Hepatocyte (in vitro differentiated cells): ENCODE data around the gene TARBP2. TPM values are rescaled to one million over a fixed set of nuclear protein-coding genes. Genes with fewer than 3 reads are reported as not detected.

Experiments used
- DNase-seq: peaks from one replicate; pipeline ENCODE4 v3.0.0-alpha.2; 2016; ENCODE audit warnings: low spot score
- H2AFZ ChIP-seq: fragments of 200-600 bp; sonication (generic); 2 replicates; pipeline ENCODE4 v1.6.0; 2016; ENCODE audit warnings: antibody characterized with exemption, mild to moderate bottlenecking
- H3K27ac ChIP-seq: fragments of 200-600 bp; sonication (generic); 2 replicates; pipeline ENCODE4 v1.5.1; 2016; ENCODE audit warnings: mild to moderate bottlenecking
- H3K27me3 ChIP-seq: fragments of 200-600 bp; sonication (generic); 2 replicates; pipeline ENCODE4 v1.6.1; 2016
- H3K36me3 ChIP-seq: fragments of 200-600 bp; sonication (generic); replicated peaks from 2 replicates; pipeline ENCODE4 v1.5.1; 2016; ENCODE audit warnings: low read depth; ENCODE audit not compliant: insufficient read depth
- H3K4me1 ChIP-seq: fragments of 200-600 bp; sonication (generic); 2 replicates; pipeline ENCODE4 v1.5.1; 2016; ENCODE audit warnings: mild to moderate bottlenecking, moderate library complexity; ENCODE audit not compliant: insufficient read depth
- H3K4me2 ChIP-seq: fragments of 200-600 bp; sonication (generic); 2 replicates; pipeline ENCODE4 v1.6.0; 2016
- H3K4me3 ChIP-seq: fragments of 200-600 bp; sonication (generic); 2 replicates; pipeline ENCODE4 v1.5.1; 2016; ENCODE audit warnings: mild to moderate bottlenecking
- H3K79me2 ChIP-seq: fragments of 200-600 bp; sonication (generic); 2 replicates; pipeline ENCODE4 v1.6.0; 2017; ENCODE audit warnings: mild to moderate bottlenecking
- H3K9me2 ChIP-seq: fragments of 200-600 bp; sonication (generic); replicated peaks from 2 replicates; pipeline ENCODE4 v1.6.0; 2017; ENCODE audit warnings: mild to moderate bottlenecking; ENCODE audit not compliant: insufficient read depth
- H3K9me3 ChIP-seq: fragments of 200-600 bp; sonication (generic); 2 replicates; pipeline ENCODE4 v1.5.1; 2016; ENCODE audit warnings: low read depth, mild to moderate bottlenecking
- H4K20me1 ChIP-seq: fragments of 200-600 bp; sonication (generic); 2 replicates; pipeline ENCODE4 v1.6.0; 2016; ENCODE audit warnings: mild to moderate bottlenecking; ENCODE audit not compliant: insufficient read depth, poor library complexity, severe bottlenecking
- EZH2 ChIP-seq: fragments of 200-600 bp; sonication (generic); IDR thresholded peaks from 2 replicates; pipeline ENCODE4 v1.6.1; 2016; ENCODE audit warnings: antibody characterized with exemption, mild to moderate bottlenecking, borderline replicate concordance
- EZH2phosphoT487 ChIP-seq: fragments of 200-600 bp; sonication (generic); IDR thresholded peaks from one replicate; pipeline ENCODE4 v1.6.1; 2018; ENCODE audit warnings: antibody characterized with exemption, mild to moderate bottlenecking, low read depth, moderate library complexity; ENCODE audit not compliant: unreplicated experiment, severe bottlenecking
- WGBS: methylation state at CpG from one replicate; pipeline ENCODE4 v1.1.6; 2016; ENCODE audit warnings: low lambda C conversion rate; ENCODE audit errors: missing lambda C conversion rate; 5-methylcytosine and 5-hydroxymethylcytosine counted together
- polyA plus RNA-seq: library from polyadenylated mRNA; unstranded; fragments of >200 nt; fragmentation: Nextera tagmentation; extraction: Ambion mirVana; gene quantifications from 2 replicates; pipeline ENCODE4 v1.2.1, GENCODE V29; 2016
- small RNA-seq: library from RNA; depleted of rRNA; stranded (forward); fragments of <200 nt; gene quantifications from one replicate; pipeline ENCODE3, GENCODE V24; 2014
- total RNA-seq: library from RNA; depleted of rRNA; stranded (reverse); fragments of >200 nt; gene quantifications from 2 replicates; pipeline ENCODE4 v1.2.3, GENCODE V29; 2014
- TF ChIP-seq, protein P1 (sequence below): fragments of 200-600 bp; sonication (generic); IDR thresholded peaks from 2 replicates; pipeline ENCODE4 v1.5.1; 2016; ENCODE audit warnings: antibody characterized with exemption, mild to moderate bottlenecking; ENCODE audit not compliant: poor library complexity

Gene TARBP2
- total and polyA plus RNA-seq, 2 experiments from 2014 or later: 39.1 to 88.6 TPM

DNA sequence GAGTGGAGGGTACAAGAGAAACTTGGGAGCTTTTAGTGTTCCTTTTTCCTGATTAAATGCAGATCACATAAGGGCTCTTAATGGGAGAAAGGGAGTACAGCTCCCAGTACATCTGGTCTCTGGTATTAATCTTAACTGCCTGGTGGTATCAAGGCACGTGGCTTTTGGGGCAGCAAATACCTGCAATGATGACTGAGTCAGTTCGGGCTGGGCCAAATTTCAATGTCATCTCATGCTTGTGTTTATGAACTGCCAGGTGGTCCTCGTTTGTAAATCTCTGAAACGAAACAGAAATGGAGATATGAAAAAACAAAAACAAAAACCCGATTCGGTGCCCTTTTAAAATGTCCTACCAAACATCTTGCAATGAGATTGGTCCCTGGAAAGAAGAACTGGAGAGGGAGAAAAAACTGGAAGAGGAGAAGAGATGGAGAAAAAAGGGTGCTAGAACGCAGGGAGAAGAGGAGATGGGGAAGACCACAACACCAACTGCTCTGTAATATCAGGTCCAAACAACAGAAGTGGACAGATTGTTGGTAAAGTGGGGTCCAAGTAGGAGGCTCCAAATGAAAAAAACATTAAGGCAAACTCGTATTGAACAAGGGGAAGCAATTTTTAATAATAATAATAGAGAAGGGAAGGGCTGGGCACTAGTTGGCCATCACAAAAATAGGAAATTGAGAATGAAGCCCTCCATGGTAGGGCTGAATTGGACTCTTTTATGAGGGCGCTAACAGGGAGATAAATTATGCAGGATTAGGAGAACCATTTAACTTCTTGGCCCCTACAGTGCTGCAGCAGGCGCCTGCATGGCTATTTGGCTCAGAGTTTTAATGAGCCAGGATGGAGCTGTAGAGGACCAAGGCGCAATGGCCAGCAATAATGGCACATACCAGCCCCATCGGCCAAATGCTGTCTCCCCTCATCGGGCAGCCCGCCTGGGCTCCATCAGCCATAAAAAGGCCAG lies 51.6 kb downstream of the TARBP2 start:
- no peaks in the 10 kb centered on the region for H3K9me3 ChIP-seq
- no peaks in the 10 kb centered on the region for H3K36me3 ChIP-seq
- H3K27me3 ChIP-seq: no peaks in the 10 kb centered on the region
- no peak overlapping the region for H2AFZ ChIP-seq
- no peaks in the 10 kb centered on the region for H3K9me2 ChIP-seq
- H3K4me2 ChIP-seq: no peak overlapping the region
- no peaks in the 10 kb centered on the region for H4K20me1 ChIP-seq
- TF ChIP-seq EZH2phosphoT487: no peak
- TF ChIP-seq, protein P1, sequence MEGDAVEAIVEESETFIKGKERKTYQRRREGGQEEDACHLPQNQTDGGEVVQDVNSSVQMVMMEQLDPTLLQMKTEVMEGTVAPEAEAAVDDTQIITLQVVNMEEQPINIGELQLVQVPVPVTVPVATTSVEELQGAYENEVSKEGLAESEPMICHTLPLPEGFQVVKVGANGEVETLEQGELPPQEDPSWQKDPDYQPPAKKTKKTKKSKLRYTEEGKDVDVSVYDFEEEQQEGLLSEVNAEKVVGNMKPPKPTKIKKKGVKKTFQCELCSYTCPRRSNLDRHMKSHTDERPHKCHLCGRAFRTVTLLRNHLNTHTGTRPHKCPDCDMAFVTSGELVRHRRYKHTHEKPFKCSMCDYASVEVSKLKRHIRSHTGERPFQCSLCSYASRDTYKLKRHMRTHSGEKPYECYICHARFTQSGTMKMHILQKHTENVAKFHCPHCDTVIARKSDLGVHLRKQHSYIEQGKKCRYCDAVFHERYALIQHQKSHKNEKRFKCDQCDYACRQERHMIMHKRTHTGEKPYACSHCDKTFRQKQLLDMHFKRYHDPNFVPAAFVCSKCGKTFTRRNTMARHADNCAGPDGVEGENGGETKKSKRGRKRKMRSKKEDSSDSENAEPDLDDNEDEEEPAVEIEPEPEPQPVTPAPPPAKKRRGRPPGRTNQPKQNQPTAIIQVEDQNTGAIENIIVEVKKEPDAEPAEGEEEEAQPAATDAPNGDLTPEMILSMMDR: no peak
- no peak for TF ChIP-seq EZH2
- no peak overlapping the region for H3K4me3 ChIP-seq
- H3K4me1 ChIP-seq: no peaks in the 10 kb centered on the region
- WGBS: 87% methylated on average over 14 of the region's 14 CpGs
- no peak for DNase-seq
- no peak overlapping the region for H3K27ac ChIP-seq
- H3K79me2 ChIP-seq: peaks cover 7% of the 10 kb centered on the region

Small RNA genes within 50 kb of the gene (small RNA-seq; reads per million reads assigned to genes)
- not detected for gene AC023509.3

Other genes starting within 250 kb of the TARBP2 start
- 7.6 and 9.0 TPM in 2 replicates for gene ESPL1, start 233.0 kb upstream of the TARBP2 start, total RNA-seq
- gene ESPL1, start 233.0 kb upstream of the TARBP2 start, polyA plus RNA-seq: 4.4 and 5.8 TPM in 2 replicates
- 377 and 379 TPM in 2 replicates for gene PFDN5, start 205.7 kb upstream of the TARBP2 start, total RNA-seq
- gene PFDN5, start 205.7 kb upstream of the TARBP2 start, polyA plus RNA-seq: 415 and 441 TPM in 2 replicates
- 25.5 and 35.8 TPM in 2 replicates for gene MYG1, start 201.6 kb upstream of the TARBP2 start, total RNA-seq
- 34.6 and 35.9 TPM in 2 replicates for gene MYG1, start 201.6 kb upstream of the TARBP2 start, polyA plus RNA-seq
- 57.3 and 60.3 TPM in 2 replicates for gene AAAS, start 179.7 kb upstream of the TARBP2 start, total RNA-seq
- gene AAAS, start 179.7 kb upstream of the TARBP2 start, polyA plus RNA-seq: 70.6 and 79.9 TPM in 2 replicates
- 0.20 TPM in 1 of 2 replicates, not detected in the other for gene SP7, start 164.9 kb upstream of the TARBP2 start, total RNA-seq
- gene SP7, start 164.9 kb upstream of the TARBP2 start, polyA plus RNA-seq: 0.60 TPM in 1 of 2 replicates, not detected in the other
- 48.0 and 53.3 TPM in 2 replicates for gene SP1, start 121.1 kb upstream of the TARBP2 start, total RNA-seq
- gene SP1, start 121.1 kb upstream of the TARBP2 start, polyA plus RNA-seq: 11.0 and 12.8 TPM in 2 replicates
- 6.4 and 13.9 TPM in 2 replicates for gene AMHR2, start 77.4 kb upstream of the TARBP2 start, total RNA-seq
- 12.8 and 16.9 TPM in 2 replicates for gene AMHR2, start 77.4 kb upstream of the TARBP2 start, polyA plus RNA-seq
- gene PRR13, start 59.5 kb upstream of the TARBP2 start, total RNA-seq: 135 and 150 TPM in 2 replicates
- gene PRR13, start 59.5 kb upstream of the TARBP2 start, polyA plus RNA-seq: 457 and 458 TPM in 2 replicates
- gene PCBP2, start 49.2 kb upstream of the TARBP2 start, total RNA-seq: 343 and 389 TPM in 2 replicates
- gene PCBP2, start 49.2 kb upstream of the TARBP2 start, polyA plus RNA-seq: 132 and 133 TPM in 2 replicates
- gene MAP3K12, start 1.8 kb upstream of the TARBP2 start, total RNA-seq: 10.8 and 16.0 TPM in 2 replicates
- 10.0 and 14.0 TPM in 2 replicates for gene MAP3K12, start 1.8 kb upstream of the TARBP2 start, polyA plus RNA-seq
- gene NPFF, start 6.2 kb downstream of the TARBP2 start, total RNA-seq: not detected in 2 replicates
- 0.77 TPM in 1 of 2 replicates, not detected in the other for gene NPFF, start 6.2 kb downstream of the TARBP2 start, polyA plus RNA-seq
- gene ATF7, start 125.1 kb downstream of the TARBP2 start, total RNA-seq: 12.6 and 17.8 TPM in 2 replicates
- gene ATF7, start 125.1 kb downstream of the TARBP2 start, polyA plus RNA-seq: 19.2 and 20.5 TPM in 2 replicates
- gene ATP5MC2, start 174.8 kb downstream of the TARBP2 start, total RNA-seq: 252 and 329 TPM in 2 replicates
- 301 and 306 TPM in 2 replicates for gene ATP5MC2, start 174.8 kb downstream of the TARBP2 start, polyA plus RNA-seq
- 63.5 and 71.3 TPM in 2 replicates for gene CALCOCO1, start 226.2 kb downstream of the TARBP2 start, total RNA-seq
- gene CALCOCO1, start 226.2 kb downstream of the TARBP2 start, polyA plus RNA-seq: 74.4 and 83.1 TPM in 2 replicates